ENCODE results near the gene CTXN1. TPM values are rescaled to one million over a fixed set of nuclear protein-coding genes. Genes with fewer than 3 reads are reported as not detected.

The CTXN1 gene
- total and polyA plus RNA-seq, 9 donors = 1.4 to 99.7 (median 5.4) TPM; not detected in 1

DNA sequence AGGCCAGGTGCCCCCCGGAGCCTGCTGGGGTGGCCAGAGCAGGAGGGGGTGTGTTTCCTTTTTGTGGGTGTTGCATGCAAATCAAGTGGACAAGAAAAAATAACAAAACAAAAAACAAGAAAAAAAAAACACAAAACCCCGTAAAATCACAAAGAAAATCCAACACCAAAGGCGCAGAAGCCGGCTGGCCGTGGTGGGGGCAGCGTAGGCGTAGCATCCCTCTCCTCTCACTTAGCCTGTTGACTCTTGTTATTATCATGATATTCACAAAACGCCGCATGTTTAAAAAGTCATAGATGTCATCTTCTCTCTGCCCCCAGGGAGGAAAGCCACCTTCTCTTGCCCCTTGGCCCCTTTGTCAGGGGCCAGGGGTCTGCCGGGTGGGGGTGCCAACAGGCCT lies 12.3 kb downstream of the CTXN1 start:
- no peak overlapping the region for H3K27ac ChIP-seq
- intact Hi-C loops (cut with DNase I) = no loop called here
- TF ChIP-seq EP300 (IDR thresholded peaks at IDR 0.05) = no peak
- TF ChIP-seq, protein P1, sequence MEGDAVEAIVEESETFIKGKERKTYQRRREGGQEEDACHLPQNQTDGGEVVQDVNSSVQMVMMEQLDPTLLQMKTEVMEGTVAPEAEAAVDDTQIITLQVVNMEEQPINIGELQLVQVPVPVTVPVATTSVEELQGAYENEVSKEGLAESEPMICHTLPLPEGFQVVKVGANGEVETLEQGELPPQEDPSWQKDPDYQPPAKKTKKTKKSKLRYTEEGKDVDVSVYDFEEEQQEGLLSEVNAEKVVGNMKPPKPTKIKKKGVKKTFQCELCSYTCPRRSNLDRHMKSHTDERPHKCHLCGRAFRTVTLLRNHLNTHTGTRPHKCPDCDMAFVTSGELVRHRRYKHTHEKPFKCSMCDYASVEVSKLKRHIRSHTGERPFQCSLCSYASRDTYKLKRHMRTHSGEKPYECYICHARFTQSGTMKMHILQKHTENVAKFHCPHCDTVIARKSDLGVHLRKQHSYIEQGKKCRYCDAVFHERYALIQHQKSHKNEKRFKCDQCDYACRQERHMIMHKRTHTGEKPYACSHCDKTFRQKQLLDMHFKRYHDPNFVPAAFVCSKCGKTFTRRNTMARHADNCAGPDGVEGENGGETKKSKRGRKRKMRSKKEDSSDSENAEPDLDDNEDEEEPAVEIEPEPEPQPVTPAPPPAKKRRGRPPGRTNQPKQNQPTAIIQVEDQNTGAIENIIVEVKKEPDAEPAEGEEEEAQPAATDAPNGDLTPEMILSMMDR (IDR thresholded peaks at IDR 0.05) = no peak
- TF ChIP-seq POLR2A (IDR thresholded peaks at IDR 0.05) = no peak
- DNase-seq = no peak
- 77 to 80% (median 79%) methylated on average over 10 of the region's 10 CpGs for WGBS, 3 donors
- no peaks in the 10 kb centered on the region for H3K9me3 ChIP-seq
- peaks cover 6% of the 10 kb centered on the region for H3K27me3 ChIP-seq
- no peaks in the 10 kb centered on the region for H3K36me3 ChIP-seq
- peaks cover 6% of the 10 kb centered on the region for H3K4me1 ChIP-seq (ENCODE audit: insufficient read depth)
- no peak overlapping the region for H3K4me3 ChIP-seq

DNA sequence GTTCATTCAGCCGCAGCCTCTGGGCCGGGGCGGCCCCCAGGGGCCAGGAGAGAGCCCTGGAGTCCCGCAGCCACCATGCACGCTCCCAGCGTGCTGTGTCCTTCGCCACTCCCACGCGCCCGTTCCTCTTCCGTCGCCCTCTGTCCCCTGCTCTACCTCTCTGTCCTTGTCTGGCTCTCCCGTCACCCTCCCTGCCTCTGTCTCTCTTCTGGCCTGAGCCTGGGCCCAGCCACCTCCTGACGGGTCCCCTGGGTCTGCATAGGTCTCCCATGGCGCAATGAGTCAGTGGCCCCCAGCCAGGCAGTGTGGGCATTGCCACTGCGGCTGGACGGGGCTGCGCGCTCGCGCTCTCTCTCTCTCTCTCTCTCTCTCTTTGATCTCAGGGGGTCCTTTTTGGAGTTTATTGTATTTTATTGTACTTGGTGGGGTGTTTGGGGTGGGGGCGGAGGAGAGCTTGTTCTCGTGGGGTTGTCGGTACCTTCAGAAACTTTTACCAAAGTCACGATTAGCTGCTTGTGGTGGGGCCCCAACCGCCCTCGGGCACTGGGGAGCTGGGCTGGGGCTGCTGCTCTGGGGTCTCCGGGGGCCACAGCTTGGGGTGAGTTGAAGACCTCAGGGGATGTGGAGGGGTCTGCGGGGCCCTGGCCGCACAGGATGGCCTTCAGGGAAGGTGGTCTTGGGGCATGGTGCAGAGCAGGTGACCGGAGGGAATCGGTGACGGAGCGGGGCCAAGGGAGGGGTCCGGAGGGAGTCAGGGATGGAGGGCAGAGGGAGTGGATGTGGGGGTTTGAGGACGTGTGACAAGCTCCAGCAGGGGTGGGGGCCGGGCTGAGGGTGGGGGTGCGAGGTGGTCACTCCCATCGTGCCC lies 13.0 kb downstream of the CTXN1 start:
- Histone ChIP-seq H3K9me3 (no peaks in the 10 kb centered on the region), H3K4me1 (ENCODE audit: insufficient read depth) (peaks cover 6% of the 10 kb centered on the region), H3K4me3 (no peak overlapping the region), H3K27ac (no peak overlapping the region), H3K27me3 (peaks cover 6% of the 10 kb centered on the region), H3K36me3 (no peaks in the 10 kb centered on the region)
- peak in 3 of 5 donors; percentile 24 to 39 (median 26) for DNase-seq
- 87 to 92% (median 88%) methylated on average over 38 to 39 of the region's 39 CpGs for WGBS, 3 donors
- TF ChIP-seq, protein P1 (IDR thresholded peaks at IDR 0.05) = no peak
- no peak for TF ChIP-seq POLR2A (IDR thresholded peaks at IDR 0.05)
- no peak for TF ChIP-seq EP300 (IDR thresholded peaks at IDR 0.05)
- intact Hi-C loops (cut with DNase I) = no loop called here

DNA sequence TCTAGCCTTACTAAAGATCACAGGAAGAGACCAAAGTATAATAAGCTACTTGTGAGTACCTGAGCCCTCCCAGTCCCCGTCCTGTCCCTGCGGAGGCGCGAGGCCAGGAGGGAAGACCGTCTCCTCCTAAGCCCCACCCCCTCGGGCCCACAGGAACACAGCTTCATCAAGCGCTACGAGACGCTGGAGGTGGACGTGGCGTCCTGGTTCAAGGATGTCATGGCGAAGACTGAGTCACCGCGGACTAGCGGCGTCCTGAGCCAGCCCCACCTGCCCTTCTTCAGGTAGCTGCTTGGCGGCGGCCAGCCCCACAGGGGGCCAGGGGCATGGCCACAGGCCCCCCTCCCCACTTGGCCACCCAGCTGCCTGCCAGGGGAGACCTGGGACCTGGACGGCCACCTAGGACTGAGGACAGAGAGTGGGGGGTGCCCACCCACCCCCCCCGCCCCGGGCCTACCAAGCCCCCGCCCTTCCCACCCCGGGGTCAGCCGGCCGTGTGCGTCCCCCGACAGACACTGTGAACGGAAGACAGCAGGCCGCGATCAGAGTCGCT lies 13.7 kb downstream of the CTXN1 start:
- Histone ChIP-seq H3K4me3 (no peak overlapping the region), H3K27ac (no peak overlapping the region), H3K9me3 (no peaks in the 10 kb centered on the region), H3K36me3 (no peaks in the 10 kb centered on the region), H3K27me3 (peaks cover 6% of the 10 kb centered on the region), H3K4me1 (ENCODE audit: insufficient read depth) (peaks cover 3% of the 10 kb centered on the region)
- intact Hi-C loops (cut with DNase I) = no loop called here
- WGBS, 3 donors = 83 to 88% (median 88%) methylated on average over 25 to 31 of the region's 31 CpGs
- DNase-seq = peak in 3 of 5 donors; percentile 29 to 43 (median 30)
- no peak for TF ChIP-seq EP300 (IDR thresholded peaks at IDR 0.05)
- TF ChIP-seq, protein P1 (IDR thresholded peaks at IDR 0.05) = no peak
- TF ChIP-seq POLR2A (IDR thresholded peaks at IDR 0.05) = no peak

DNA sequence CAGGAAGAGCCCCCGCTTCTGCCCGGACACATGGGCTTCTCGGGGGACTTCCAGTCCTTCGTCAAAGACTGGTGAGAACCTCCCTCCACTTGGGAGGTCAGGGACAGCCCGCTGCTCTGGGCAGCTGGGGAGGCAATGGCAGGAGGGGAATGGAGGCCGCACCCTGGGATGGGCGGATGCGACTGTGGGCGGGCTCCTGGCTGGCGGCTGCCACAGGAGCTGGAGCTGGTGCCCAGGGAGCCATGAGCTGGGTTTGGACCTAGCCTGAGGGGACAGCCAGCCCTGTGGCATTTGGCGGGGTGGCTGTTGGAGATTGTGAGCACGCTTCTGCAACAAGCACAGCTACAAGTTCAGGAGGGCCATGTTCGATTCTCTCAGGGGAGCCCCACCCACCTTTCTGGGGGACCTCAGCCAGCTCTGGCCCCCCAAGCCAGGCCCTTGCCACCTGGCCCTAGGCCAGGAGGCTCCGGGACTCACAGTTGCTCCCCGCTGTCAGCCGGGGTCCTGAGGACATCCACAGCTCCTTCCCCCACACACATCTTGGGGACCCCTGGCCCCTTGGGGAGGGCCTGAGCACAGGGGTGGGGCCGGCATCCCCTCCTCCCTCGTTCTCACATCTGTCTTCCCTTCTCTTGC lies 14.3 kb downstream of the CTXN1 start:
- TF ChIP-seq EP300 (IDR thresholded peaks at IDR 0.05) = no peak
- intact Hi-C loops (cut with DNase I) = no loop called here
- H3K4me3 ChIP-seq = no peak overlapping the region
- H3K9me3 ChIP-seq = no peaks in the 10 kb centered on the region
- H3K4me1 ChIP-seq (ENCODE audit: insufficient read depth) = peaks cover 3% of the 10 kb centered on the region
- 85 to 87% (median 87%) methylated on average over 18 of the region's 18 CpGs for WGBS, 3 donors
- H3K36me3 ChIP-seq = no peaks in the 10 kb centered on the region
- peak in 3 of 5 donors; percentile 11 to 38 (median 25) for DNase-seq
- no peak overlapping the region for H3K27ac ChIP-seq
- H3K27me3 ChIP-seq = peaks cover 6% of the 10 kb centered on the region
